ENCODE measurements around the gene CDKN3.
"Not testable (repeated sequence)": the region's sequence is repeated elsewhere in the genome, so short reads cannot be mapped to it uniquely, and the experiment has no call there.

The CDKN3 gene

GRCh38 chr14:54455363-54455762, 58.6 kb downstream of the CDKN3 start:
- no peak for DNase-seq (ENCODE audit: low read depth in 2 of 2)

GRCh38 chr14:54456820-54457608, 60.2 kb downstream of the CDKN3 start:
- not testable (repeated sequence) for DNase-seq (ENCODE audit: low read depth in 2 of 2)

- no peak for DNase-seq (ENCODE audit: low read depth in 2 of 2)
These were observed 60.8 kb downstream of the CDKN3 start for GRCh38 chr14:54457609-54457996.

- DNase-seq (ENCODE audit: low read depth in 2 of 2): not testable (repeated sequence)
These were observed 61.7 kb downstream of the CDKN3 start for GRCh38 chr14:54458536-54458935.

DNA sequence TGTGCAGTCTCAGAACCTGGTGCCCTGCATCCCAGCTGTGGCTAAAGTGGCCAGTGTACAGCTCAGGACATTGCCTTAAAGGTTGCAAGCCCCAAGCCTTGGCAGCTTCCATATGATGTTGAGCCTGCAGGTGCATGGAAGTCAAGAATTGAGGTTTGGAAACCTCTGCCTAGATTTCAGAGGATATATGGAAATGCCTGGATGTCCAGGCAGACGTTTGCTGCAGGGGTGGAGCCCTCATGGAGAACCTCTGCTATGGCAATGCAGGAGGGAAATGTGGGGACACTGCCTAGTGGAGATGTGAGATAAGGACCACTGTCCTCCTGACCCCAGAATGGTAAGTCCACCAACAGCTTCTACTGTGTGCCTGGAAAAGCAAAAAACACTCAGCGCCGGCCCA, 62.3 kb downstream of the CDKN3 start:
- no peak for DNase-seq (ENCODE audit: low read depth in 2 of 2)

DNA sequence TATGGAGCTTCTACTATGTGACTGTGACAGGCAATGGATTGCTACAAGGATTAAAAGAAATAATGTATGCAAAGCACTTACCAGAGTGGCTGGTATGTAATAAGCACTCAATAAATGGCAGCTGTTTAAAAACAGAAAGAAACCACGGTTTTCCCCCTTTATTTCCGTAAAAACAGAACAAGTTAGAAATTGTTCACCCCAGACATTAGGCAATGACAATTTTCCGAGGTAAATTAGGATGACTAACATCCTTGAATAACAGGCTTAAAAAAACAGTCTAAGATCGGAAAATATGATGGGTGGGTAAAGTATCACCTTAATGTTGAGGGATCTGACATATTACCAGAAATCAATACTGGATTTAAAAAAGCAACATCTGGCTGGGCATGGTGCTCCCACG, 65.2 kb downstream of the CDKN3 start:
- no peak for DNase-seq (ENCODE audit: low read depth in 2 of 2)

DNA sequence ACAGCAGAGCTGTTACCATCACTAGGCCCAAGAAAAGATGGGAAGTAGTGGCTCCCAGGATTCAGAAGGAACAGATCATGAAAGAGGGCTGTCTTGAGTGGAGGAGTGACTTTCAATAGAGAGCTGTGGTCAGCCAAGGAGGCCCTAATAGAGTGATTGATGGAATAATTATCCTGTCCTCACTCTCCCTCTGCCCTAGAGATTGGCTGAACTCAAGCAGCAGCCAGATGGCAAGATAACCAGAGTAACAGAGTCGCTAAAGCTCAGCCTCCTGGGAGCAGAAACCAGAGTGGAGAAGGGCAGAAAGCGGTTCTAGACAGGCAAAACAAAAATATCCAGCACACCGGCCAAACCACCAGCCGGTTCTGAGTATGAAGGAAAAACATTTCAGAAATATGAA, 68.8 kb downstream of the CDKN3 start:
- no peak for DNase-seq (ENCODE audit: low read depth in 2 of 2)

- DNase-seq (ENCODE audit: low read depth in 2 of 2): no peak
These were observed 70.5 kb downstream of the CDKN3 start for GRCh38 chr14:54467280-54467679.

All from stimulated activated CD4-positive, alpha-beta T cell treated with anti-CD3 and anti-CD28 coated beads, Interleukin-15, amount 100 ng/mL, for 48 hours (primary cell).